ENCODE data around the gene FAM193B.

GRCh38 chr5:177520916-177521513 lies 33.3 kb downstream of the FAM193B start:
- TF ChIP-seq NFRKB (IDR thresholded peaks at IDR 0.05) (no peak), SP1 (IDR thresholded peaks at IDR 0.05) (no peak), FOXK2 (IDR thresholded peaks at IDR 0.05) (no peak), SUZ12 (IDR thresholded peaks at IDR 0.05) (no peak), L3MBTL2 (conservative IDR thresholded peaks at IDR 0.05) (no peak), ARNT (IDR thresholded peaks at IDR 0.05) (no peak), HDGF (IDR thresholded peaks at IDR 0.05; ENCODE audit: borderline replicate concordance) (no peak), FOXA1 (IDR thresholded peaks at IDR 0.05) (no peak), TARDBP (IDR thresholded peaks at IDR 0.05) (no peak), ELF4 (IDR thresholded peaks at IDR 0.05) (no peak), ZNF384 (IDR thresholded peaks at IDR 0.05) (no peak)

Measured in HEK293T (cell line).